Testis (tissue), 2 donors: ENCODE results near the gene ZNF778.

Experiments
- CTCF ChIP-seq, 3 experiments: fragments of 450-650 bp in 2 of 3; fragments of 200-600 bp in 1 of 3; sonication (generic) in 1 of 3; IDR thresholded peaks; one replicate each; pipeline ENCODE4 v1.5.1; 2016 to 2019; ENCODE audit warnings: antibody characterized with exemption in 3 of 3, mild to moderate bottlenecking in 2 of 3, moderate library complexity in 1 of 3
- POLR2A ChIP-seq: fragments of 450-650 bp; IDR thresholded peaks from one replicate; pipeline ENCODE4 v1.6.1; 2017; ENCODE audit warnings: antibody characterized with exemption, mild to moderate bottlenecking, moderate library complexity

GRCh38 chr16:89281829-89282228 is 64.3 kb downstream of the ZNF778 start:
- no peak for TF ChIP-seq CTCF (IDR thresholded peaks at IDR 0.05)
- no peak for TF ChIP-seq POLR2A
